Hepatocyte (in vitro differentiated cells): ENCODE measurements around the gene TTC38.

Experiments used
- CTCF ChIP-seq: fragments of 200-600 bp; sonication (generic); IDR thresholded peaks from 2 replicates; pipeline ENCODE4 v1.5.1; 2016; ENCODE audit warnings: antibody characterized with exemption, mild to moderate bottlenecking; ENCODE audit not compliant: poor library complexity
- EZH2phosphoT487 ChIP-seq: fragments of 200-600 bp; sonication (generic); IDR thresholded peaks from one replicate; pipeline ENCODE4 v1.6.1; 2018; ENCODE audit warnings: antibody characterized with exemption, mild to moderate bottlenecking, low read depth, moderate library complexity; ENCODE audit not compliant: unreplicated experiment, severe bottlenecking

GRCh38 chr22:46337870-46338269 lies 70.1 kb downstream of the TTC38 start:
- TF ChIP-seq CTCF (no peak), EZH2phosphoT487 (no peak)
